Measurements from ENCODE around the gene SHQ1.

DNA sequence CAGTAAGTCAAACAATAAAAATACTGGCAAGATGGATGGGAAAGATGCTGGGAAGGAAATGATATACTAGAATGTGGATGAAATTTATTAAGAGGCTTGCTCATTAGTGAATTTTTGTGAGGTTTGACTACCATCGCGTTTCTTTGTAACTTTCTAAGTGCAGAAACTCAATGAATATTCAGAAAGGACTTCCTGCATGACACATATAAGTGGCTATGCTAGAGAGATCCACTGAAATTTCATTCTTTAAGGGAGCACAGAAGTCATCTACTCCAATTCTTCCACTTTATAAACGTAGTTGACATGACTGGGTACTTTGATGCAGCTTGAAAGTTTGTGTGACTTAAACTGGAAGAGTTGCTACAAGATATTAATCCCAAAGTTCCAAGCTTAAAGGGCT, 88.0 kb downstream of the SHQ1 start:
- TF ChIP-seq POLR2A (IDR thresholded peaks at IDR 0.05) (no peak), CTCF (IDR thresholded peaks at IDR 0.05) (no peak)
